NB4 (cell line): Measurements from ENCODE around the gene ACSM2B.

Experiments used
- CTCF ChIP-seq: IDR thresholded peaks from one replicate; pipeline ENCODE4 v1.5.1; 2012; ENCODE audit warnings: low read depth, low read length
- POLR2A ChIP-seq: IDR thresholded peaks from 2 replicates; pipeline ENCODE4 v1.6.1; 2011; ENCODE audit warnings: mild to moderate bottlenecking; ENCODE audit not compliant: insufficient read length; ENCODE audit errors: extremely low read depth

- TF ChIP-seq CTCF (no peak), POLR2A (no peak)
Measured at GRCh38 chr16:20620770-20621169, 44.6 kb upstream of the ACSM2B start.
